Fibroblast of skin of abdomen (primary cell): ENCODE measurements around the gene PRAMEF25. TPM values are rescaled to one million over a fixed set of nuclear protein-coding genes. Genes with fewer than 3 reads are reported as not detected.
"Not testable (repeated sequence)": the region's sequence is repeated elsewhere in the genome, so short reads cannot be mapped to it uniquely, and the experiment has no call there.

Experiments used
- DNase-seq: peaks from one replicate; pipeline ENCODE4 v3.0.0-alpha.2; 2013
- polyA plus RNA-seq, 2 experiments: library from polyadenylated mRNA; unstranded; fragments of 120-200 nt; gene quantifications; one replicate each; pipeline ENCODE4 v1.2.1, GENCODE V29; 2013; ENCODE audit not compliant: insufficient read length in 2 of 2

The PRAMEF25 gene
- not detected for polyA plus RNA-seq (2013, experiment 1 of 2; ENCODE audit: insufficient read length)
- not detected for polyA plus RNA-seq (2013, experiment 2 of 2; ENCODE audit: insufficient read length)

GRCh38 chr1:13070474-13070873 lies at the start of gene PRAMEF25:
Gene PRAMEF25 (plus strand): TSS chr1:13070774. CDS start chr1:13073694, 2,920 bp downstream.
- not testable (repeated sequence) for DNase-seq

GRCh38 chr1:13056475-13056874 lies 14.1 kb upstream of the PRAMEF25 start, which contains the start of gene PRAMEF27:
Gene PRAMEF27 (minus strand): TSS chr1:13056575. CDS start chr1:13053659, 2,916 bp downstream.
- DNase-seq = not testable (repeated sequence)

GRCh38 chr1:13116754-13117153 lies 46.2 kb downstream of the PRAMEF25 start, which contains the start of gene HNRNPCL2:
Gene HNRNPCL2 (minus strand): TSS chr1:13116854. CDS start chr1:13116400, 454 bp downstream.
- DNase-seq = not testable (repeated sequence)
